ENCODE results near the gene NOD2. TPM values are rescaled to one million over a fixed set of nuclear protein-coding genes. Genes with fewer than 3 reads are reported as not detected.

NOD2 gene
- total RNA-seq, 2 donors from 2014 or later: 2.9 to 4.5 TPM

- no peak for DNase-seq (ENCODE audit: low spot score)
- intact Hi-C loops (cut with DNase I): no loop called here
Observed at GRCh38 chr16:50756473-50756872, 63.1 kb downstream of the NOD2 start.

DNA sequence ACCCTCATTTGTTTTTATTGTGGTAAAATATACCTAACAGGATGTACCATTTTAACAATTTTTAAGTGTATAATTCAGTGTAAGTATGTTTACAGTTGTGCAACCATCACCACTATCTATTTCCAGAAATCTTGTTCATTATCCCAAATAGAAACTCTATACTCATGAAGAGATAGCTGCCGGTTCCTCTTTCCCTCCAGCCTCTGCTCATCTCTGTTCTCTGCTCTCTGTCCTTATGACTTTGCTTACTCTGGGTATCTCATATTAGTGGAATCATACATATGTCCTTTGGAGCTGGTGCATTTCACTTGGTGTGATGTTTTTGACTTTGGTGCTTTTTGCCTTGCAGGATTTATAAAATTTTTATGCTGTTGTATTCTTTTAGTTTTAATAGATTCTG lies 67.9 kb downstream of the NOD2 start:
- intact Hi-C loops (cut with DNase I): no loop called here

DNA sequence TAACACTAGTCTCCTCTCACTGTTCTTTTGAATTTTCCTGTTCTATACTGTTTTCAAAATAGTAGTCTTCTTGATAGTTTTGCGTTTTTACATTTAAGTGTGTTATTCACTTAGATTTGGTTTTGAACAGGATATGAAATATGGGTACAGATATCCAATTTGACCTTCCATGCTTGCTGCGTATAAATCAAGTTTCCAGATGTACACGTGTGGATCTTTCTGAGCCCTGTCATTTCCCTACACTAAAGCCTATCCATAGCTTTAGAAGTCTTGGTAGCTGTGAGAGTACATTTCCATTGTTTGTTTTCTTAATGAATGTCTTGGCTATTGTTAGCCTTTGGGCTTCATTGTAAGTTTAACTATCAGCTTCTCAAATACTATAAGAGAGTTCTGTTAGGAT lies 68.8 kb downstream of the NOD2 start:
- intact Hi-C loops (cut with DNase I): no loop called here
- DNase-seq (ENCODE audit: low spot score): no peak

More for the DNA sequence above, 67.9 kb downstream of the NOD2 start:
- no peak for DNase-seq (ENCODE audit: low spot score)

- intact Hi-C loops (cut with DNase I): no loop called here
- no peak for DNase-seq (ENCODE audit: low spot score)
Observed at GRCh38 chr16:50763211-50763610, 69.8 kb downstream of the NOD2 start.

- intact Hi-C loops (cut with DNase I): no loop called here
- no peak for DNase-seq (ENCODE audit: low spot score)
Observed at GRCh38 chr16:50765260-50765659, 71.9 kb downstream of the NOD2 start.

- DNase-seq (ENCODE audit: low spot score): no peak
- intact Hi-C loops (cut with DNase I): no loop called here
Observed at GRCh38 chr16:50765861-50766260, 72.5 kb downstream of the NOD2 start.

GRCh38 chr16:50767197-50767596 lies 73.8 kb downstream of the NOD2 start:
- intact Hi-C loops (cut with DNase I): no loop called here
- no peak for DNase-seq (ENCODE audit: low spot score)

DNA sequence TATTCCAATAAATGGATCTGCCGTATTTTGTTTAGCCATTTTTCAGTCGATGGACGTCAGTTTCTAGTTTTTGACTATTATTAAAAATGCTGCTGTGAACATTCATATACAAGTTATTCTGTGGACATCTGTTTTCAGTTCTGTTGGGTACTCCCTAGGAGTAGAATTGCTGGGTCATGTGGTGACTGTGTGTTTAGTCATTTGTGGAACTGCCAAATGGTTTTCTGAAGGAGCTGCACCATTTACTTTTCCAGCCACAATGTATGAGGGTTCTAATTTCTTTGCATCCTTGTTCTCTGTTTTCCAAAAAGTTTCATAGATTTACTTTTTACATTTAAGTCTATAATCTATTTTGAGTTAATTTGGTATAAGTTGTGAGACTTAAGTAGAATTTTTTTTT lies 78.0 kb downstream of the NOD2 start:
- no peak for DNase-seq (ENCODE audit: low spot score)
- intact Hi-C loops (cut with DNase I): no loop called here

DNA sequence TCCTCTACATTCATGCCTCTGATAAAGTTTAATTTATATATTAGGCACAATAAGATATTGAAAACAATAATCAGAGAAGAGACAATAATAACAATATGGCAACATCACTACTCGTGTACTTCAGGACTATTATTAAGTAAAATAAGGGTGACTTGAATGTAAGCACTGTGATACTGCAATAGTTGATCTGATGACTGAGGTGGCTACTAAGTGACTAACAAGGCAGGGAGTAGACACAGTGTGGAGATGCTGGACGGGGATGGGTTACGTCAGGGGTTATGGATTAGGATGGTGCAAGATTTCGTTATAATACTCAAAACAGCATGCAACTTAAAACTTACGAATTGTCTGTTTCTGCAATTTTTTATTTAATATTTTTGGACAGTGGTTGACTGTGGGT lies 81.0 kb downstream of the NOD2 start:
- intact Hi-C loops (cut with DNase I): no loop called here

DNA sequence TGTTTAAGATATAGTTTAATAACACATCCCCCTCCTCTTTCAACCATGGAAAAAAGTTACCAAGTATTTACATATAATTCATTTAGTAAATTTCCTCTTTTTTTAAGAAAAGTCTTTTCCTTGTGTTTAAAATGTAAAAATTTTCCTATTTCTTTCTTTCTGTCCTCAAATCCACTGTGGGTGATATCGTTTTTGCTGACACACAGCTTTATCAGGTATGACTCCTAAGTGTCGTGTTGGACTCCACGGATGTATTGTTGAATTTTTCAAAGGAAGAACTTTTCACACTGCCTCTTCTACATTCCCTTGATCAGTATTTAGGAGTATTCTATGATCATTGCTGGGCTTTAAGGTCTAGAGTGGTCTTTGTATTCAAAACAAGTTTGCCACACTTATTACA lies 81.6 kb downstream of the NOD2 start:
- DNase-seq (ENCODE audit: low spot score): no peak
- intact Hi-C loops (cut with DNase I): no loop called here

More for the DNA sequence above, 81.0 kb downstream of the NOD2 start:
- no peak for DNase-seq (ENCODE audit: low spot score)

DNA sequence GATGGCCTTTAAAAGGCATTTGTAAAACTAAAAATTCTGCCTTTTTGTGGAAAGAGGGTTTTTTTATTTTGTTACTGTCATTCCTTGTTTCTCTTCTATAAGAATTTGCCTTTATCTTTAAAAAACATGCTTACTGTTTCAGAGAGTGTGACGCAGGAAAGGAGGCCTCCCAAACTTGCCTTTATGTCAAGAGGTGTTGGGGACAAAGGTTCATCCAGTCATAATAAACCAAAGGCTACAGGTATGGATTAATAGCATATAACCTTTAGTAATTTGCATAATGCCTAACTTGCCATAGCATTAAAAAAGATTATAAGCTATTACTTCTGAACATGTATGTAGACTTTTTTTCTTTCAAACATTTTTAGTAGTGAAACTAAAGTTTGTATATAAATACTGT lies 82.6 kb downstream of the NOD2 start:
- intact Hi-C loops (cut with DNase I): no loop called here
- no peak for DNase-seq (ENCODE audit: low spot score)

GRCh38 chr16:50778284-50779163 lies 85.1 kb downstream of the NOD2 start:
- intact Hi-C loops (cut with DNase I): no loop called here
- DNase-seq (ENCODE audit: low spot score): no peak

GRCh38 chr16:50781043-50781442 lies 87.6 kb downstream of the NOD2 start:
- intact Hi-C loops (cut with DNase I): no loop called here

DNA sequence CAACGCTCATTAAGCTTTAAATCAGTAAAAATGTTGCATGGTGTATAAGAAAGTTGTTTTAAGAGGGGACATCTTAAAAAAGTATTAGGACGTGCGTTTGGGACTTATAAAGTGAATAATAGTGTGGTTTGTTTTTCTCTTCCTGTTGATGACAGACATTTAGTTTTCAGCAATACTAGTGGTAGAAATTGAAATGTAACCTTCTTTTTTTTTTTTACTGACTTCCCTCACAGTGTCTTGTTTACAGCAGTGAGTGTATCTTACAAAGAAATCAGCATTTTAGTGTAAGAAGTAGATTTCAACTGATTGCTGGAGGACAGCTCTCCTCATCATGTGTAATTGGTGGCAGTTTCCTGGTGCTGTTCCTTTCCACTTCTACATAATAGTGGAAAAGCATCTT lies 88.1 kb downstream of the NOD2 start:
- DNase-seq (ENCODE audit: low spot score): no peak
- intact Hi-C loops (cut with DNase I): no loop called here

More at GRCh38 chr16:50781043-50781442, 87.6 kb downstream of the NOD2 start:
- no peak for DNase-seq (ENCODE audit: low spot score)

Small RNA genes lying within 50 kb of the gene (microRNA-seq; reads per million reads assigned to microRNA genes)
- 0 to 0.32 reads per million in 2 donors for gene MIR3181 (ENCODE audit: borderline microRNAs expressed in 2 of 2)

Other genes with a start within 250 kb of the NOD2 start
- 10 to 100 TPM; 25.7 to 67.6 TPM for gene NKD1, start 145.2 kb upstream of the NOD2 start, total RNA-seq
- gene SNX20, start 12.3 kb upstream of the NOD2 start, total RNA-seq: 1 to 10 TPM; 1.8 to 2.7 TPM
- 10 to 100 TPM; 46.9 to 75.8 TPM for gene CYLD, start 48.5 kb downstream of the NOD2 start, total RNA-seq